B cell (primary cell): ENCODE results near the gene CCDC92B. TPM values are rescaled to one million over a fixed set of nuclear protein-coding genes. Genes with fewer than 3 reads are reported as not detected.

Experiments
- ATAC-seq: fragments of 200-7000 bp; cut with Tn5 transposase; one replicate; pipeline ENCODE4 v1.10.0; 2021; ENCODE audit warnings: low read depth, mild to moderate bottlenecking, moderate number of reproducible peaks, moderate library complexity
- CTCF ChIA-PET: fragments of 350-600 bp; sonication (Branson Sonifier 250); formaldehyde crosslinking; loops from one replicate; lab custom pipeline; 2021; ENCODE audit warnings: antibody characterized with exemption, inconsistent platforms; lab: Charles Lee
- POLR2A ChIA-PET: fragments of 350-600 bp; sonication (Branson Sonifier 250); formaldehyde crosslinking; loops from one replicate; lab custom pipeline; 2021; ENCODE audit warnings: antibody characterized with exemption; lab: Charles Lee
- DNase-seq: peaks from one replicate; pipeline ENCODE4 v3.0.0; 2013
- H2AFZ ChIP-seq: 2 replicates; pipeline ENCODE4 v1.6.1; 2012; ENCODE audit warnings: mild to moderate bottlenecking, low read depth, low read length; ENCODE audit not compliant: insufficient read depth, poor library complexity, severe bottlenecking
- H3K27ac ChIP-seq, 2 donors: 1 replicate in 1 of 2; 2 replicates in 1 of 2; pipeline ENCODE4 v1.5.1; 2012 to 2013; ENCODE audit warnings: low read length in 2 of 2, mild to moderate bottlenecking in 2 of 2, moderate library complexity in 1 of 2
- H3K27me3 ChIP-seq, 4 experiments: fragments of 200-600 bp in 1 of 4; sonication (generic) in 1 of 4; replicated peaks in 1 of 4; 1 replicate in 2 of 4; 2 replicates in 2 of 4; pipeline versions ENCODE4 v1.6.1 to v1.7.0; 2013 to 2016; ENCODE audit warnings: low read length in 3 of 4, mild to moderate bottlenecking in 2 of 4, mixed read lengths in 1 of 4, moderate library complexity in 1 of 4; ENCODE audit not compliant: insufficient read depth in 4 of 4, control insufficient read depth in 3 of 4; ENCODE audit errors: control extremely low read depth in 1 of 4
- H3K36me3 ChIP-seq, 2 experiments: replicated peaks in 1 of 2; 1 replicate in 1 of 2; 2 replicates in 1 of 2; pipeline versions ENCODE4 v1.6.1 to v1.7.1; 2013; ENCODE audit warnings: low read length in 1 of 2; ENCODE audit not compliant: insufficient read depth in 2 of 2, control insufficient read depth in 1 of 2; ENCODE audit errors: control extremely low read depth in 1 of 2, extremely low read depth in 1 of 2
- H3K4me1 ChIP-seq, 2 donors: fragments of 200-600 bp in 1 of 2; sonication (generic) in 1 of 2; 1 replicate in 1 of 2; 2 replicates in 1 of 2; pipeline versions ENCODE4 v1.5.1 to v1.6.1; 2013 to 2017; ENCODE audit warnings: low read length in 2 of 2; ENCODE audit not compliant: control insufficient read depth in 2 of 2, insufficient read depth in 2 of 2
- H3K4me2 ChIP-seq: replicated peaks from 2 replicates; pipeline ENCODE3; 2012; ENCODE audit warnings: mild to moderate bottlenecking, low read depth, low read length; ENCODE audit not compliant: poor library complexity, severe bottlenecking
- H3K4me3 ChIP-seq, 5 experiments: fragments of 200-600 bp in 1 of 5; sonication (generic) in 1 of 5; 1 replicate in 3 of 5; 2 replicates in 2 of 5; pipeline versions ENCODE4 v1.5.1 to v1.7.0; 2011 to 2016; ENCODE audit warnings: low read length in 4 of 5, mild to moderate bottlenecking in 4 of 5, low read depth in 2 of 5, control low read depth in 1 of 5, moderate library complexity in 1 of 5; ENCODE audit not compliant: insufficient read depth in 1 of 5; ENCODE audit errors: control extremely low read depth in 1 of 5, extremely low read depth in 1 of 5
- H3K79me2 ChIP-seq: fragments of 200-600 bp; sonication (generic); one replicate; pipeline ENCODE4 v1.6.0; 2016; ENCODE audit warnings: low read length; ENCODE audit not compliant: control insufficient read depth, insufficient read depth
- H3K9ac ChIP-seq: fragments of 200-600 bp; sonication (generic); 2 replicates; pipeline ENCODE4 v1.6.1; 2017; ENCODE audit warnings: mild to moderate bottlenecking, low read length, moderate library complexity
- H3K9me3 ChIP-seq, 3 donors: one replicate each; pipeline versions ENCODE4 v1.6.1 to v1.7.1; 2013; ENCODE audit warnings: low read length in 2 of 3; ENCODE audit not compliant: control insufficient read depth in 2 of 3, insufficient read depth in 1 of 3; ENCODE audit errors: control extremely low read depth in 1 of 3
- H4K20me1 ChIP-seq: 2 replicates; pipeline ENCODE4 v1.6.0; 2012; ENCODE audit warnings: mild to moderate bottlenecking, low read length; ENCODE audit not compliant: insufficient read depth, control insufficient read depth, poor library complexity, severe bottlenecking
- H3K27ac Mint-ChIP-seq: one replicate; pipeline ENCODE4 v1.8.0; 2021; ENCODE audit warnings: mixed read lengths
- H3K27me3 Mint-ChIP-seq: one replicate; pipeline ENCODE4 v1.8.0; 2021; ENCODE audit warnings: mixed read lengths
- H3K4me1 Mint-ChIP-seq: one replicate; pipeline ENCODE4 v1.8.0; 2021; ENCODE audit warnings: mixed read lengths
- H3K4me3 Mint-ChIP-seq: one replicate; pipeline ENCODE4 v1.8.0; 2021; ENCODE audit warnings: mixed read lengths
- H3K9me3 Mint-ChIP-seq: one replicate; pipeline ENCODE4 v1.8.0; 2022; ENCODE audit warnings: mixed read lengths; ENCODE audit not compliant: insufficient read depth
- EZH2 ChIP-seq: IDR thresholded peaks from 2 replicates; pipeline ENCODE4 v1.6.1; 2012; ENCODE audit warnings: borderline replicate concordance, low read depth, mild to moderate bottlenecking, moderate library complexity, low read length; ENCODE audit not compliant: insufficient read depth, poor library complexity, severe bottlenecking
- WGBS: methylation state at CpG from one replicate; pipeline ENCODE4 v1.1.5; 2013; ENCODE audit warnings: missing lambda C conversion rate; ENCODE audit not compliant: insufficient coverage; 5-methylcytosine and 5-hydroxymethylcytosine counted together
- intact Hi-C: fragments of 100-400 bp; cut with micrococcal nuclease; formaldehyde crosslinking; loops from one replicate; pipeline ENCODE4 v1.10.0; 2022
- polyA plus RNA-seq: library from polyadenylated mRNA; depleted of rRNA; stranded (reverse); fragments of >200 nt; gene quantifications from 2 replicates; pipeline ENCODE4 v1.2.3, GENCODE V29; 2012
- total RNA-seq, 2 donors: library from RNA; stranded (reverse); fragments of 120-200 nt in 1 of 2; gene quantifications; 1 replicate in 1 of 2; 2 replicates in 1 of 2; pipeline versions ENCODE4 v1.2.3 to v1.2.4, GENCODE V29; 2013 to 2022
- TF ChIP-seq, protein P1 (sequence below): fragments of 200-600 bp; IDR thresholded peaks from one replicate; pipeline ENCODE4 v1.8.0; 2022; ENCODE audit warnings: antibody characterized with exemption, mild to moderate bottlenecking

CCDC92B gene
- total and polyA plus RNA-seq, 2 donors (not counting 1 experiment from before 2014, with no cell fraction given): 0.04 TPM; not detected in 1

DNA sequence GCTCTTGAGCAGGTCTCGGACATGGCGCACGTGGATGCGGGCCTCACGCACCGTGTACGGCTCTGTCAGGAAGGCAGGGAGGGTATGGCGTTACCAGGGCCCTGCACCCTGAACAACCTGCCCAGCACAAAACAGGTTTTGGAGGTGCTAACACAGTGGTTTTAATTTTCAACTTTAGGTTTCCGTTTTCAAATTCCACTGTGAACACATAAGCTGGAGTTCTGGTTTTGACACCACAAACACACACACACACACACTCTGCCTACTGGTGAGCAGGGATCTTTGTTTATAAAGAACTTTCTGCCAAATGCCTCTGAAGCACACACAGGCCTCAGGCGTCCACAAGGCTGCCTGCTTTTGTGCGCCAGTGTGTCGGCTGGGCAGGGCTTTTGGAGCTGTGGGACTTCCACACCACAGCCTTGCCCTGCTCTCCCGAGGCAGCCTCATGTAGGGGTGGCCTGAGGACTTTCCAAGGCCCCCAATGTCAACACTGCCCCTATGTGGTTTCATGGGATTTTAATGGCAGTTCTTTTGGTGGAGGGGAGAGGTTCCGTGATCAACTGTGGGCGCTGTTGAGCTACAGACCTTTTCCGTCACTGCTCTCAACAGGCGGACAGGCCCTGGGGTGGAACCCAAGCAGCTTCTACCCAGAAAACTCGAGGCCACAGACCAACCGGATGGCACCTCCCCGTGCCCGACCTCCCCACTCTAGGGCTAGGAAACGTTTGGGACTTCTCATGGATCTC lies 47.3 kb downstream of the CCDC92B start:
- H3K9me3 Mint-ChIP-seq: no peaks in the 10 kb centered on the region
- Histone ChIP-seq H2AFZ (no peak overlapping the region), H4K20me1 (peaks cover 35% of the 10 kb centered on the region), H3K79me2 (peaks cover 25% of the 10 kb centered on the region), H3K9me3 (no peaks in the 10 kb centered on the region), H3K27ac (no peak overlapping the region), H3K4me1 (peaks cover 0 to under 1% of the 10 kb centered on the region in 2 donors), H3K4me3 (no peak overlapping the region), H3K4me2 (no peak overlapping the region), H3K36me3 (peaks cover 0 to 41% of the 10 kb centered on the region in 2 experiments), H3K27me3 (no peaks in the 10 kb centered on the region), H3K9ac (no peak overlapping the region)
- ATAC-seq: no peak
- no peak for DNase-seq
- no peak overlapping the region for H3K27ac Mint-ChIP-seq
- intact Hi-C loops: no loop called here
- TF ChIP-seq EZH2: no peak
- TF ChIP-seq, protein P1, sequence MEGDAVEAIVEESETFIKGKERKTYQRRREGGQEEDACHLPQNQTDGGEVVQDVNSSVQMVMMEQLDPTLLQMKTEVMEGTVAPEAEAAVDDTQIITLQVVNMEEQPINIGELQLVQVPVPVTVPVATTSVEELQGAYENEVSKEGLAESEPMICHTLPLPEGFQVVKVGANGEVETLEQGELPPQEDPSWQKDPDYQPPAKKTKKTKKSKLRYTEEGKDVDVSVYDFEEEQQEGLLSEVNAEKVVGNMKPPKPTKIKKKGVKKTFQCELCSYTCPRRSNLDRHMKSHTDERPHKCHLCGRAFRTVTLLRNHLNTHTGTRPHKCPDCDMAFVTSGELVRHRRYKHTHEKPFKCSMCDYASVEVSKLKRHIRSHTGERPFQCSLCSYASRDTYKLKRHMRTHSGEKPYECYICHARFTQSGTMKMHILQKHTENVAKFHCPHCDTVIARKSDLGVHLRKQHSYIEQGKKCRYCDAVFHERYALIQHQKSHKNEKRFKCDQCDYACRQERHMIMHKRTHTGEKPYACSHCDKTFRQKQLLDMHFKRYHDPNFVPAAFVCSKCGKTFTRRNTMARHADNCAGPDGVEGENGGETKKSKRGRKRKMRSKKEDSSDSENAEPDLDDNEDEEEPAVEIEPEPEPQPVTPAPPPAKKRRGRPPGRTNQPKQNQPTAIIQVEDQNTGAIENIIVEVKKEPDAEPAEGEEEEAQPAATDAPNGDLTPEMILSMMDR: no peak
- CTCF ChIA-PET: interaction anchor here (0.6 kb wide), 1 partner anchor 27 kb away, joined by 3 read pairs; no protein-coding TSS in a partner anchor
- H3K4me3 Mint-ChIP-seq: no peak overlapping the region
- H3K27me3 Mint-ChIP-seq: no peaks in the 10 kb centered on the region
- POLR2A ChIA-PET: interaction anchor here (0.6 kb wide), 1 partner anchor 917 kb away, joined by 3 read pairs; no protein-coding TSS in a partner anchor
- WGBS: 95% methylated on average over 22 of the region's 22 CpGs
- peaks cover 14% of the 10 kb centered on the region for H3K4me1 Mint-ChIP-seq
